ENCODE data around the gene MFAP4. TPM values are rescaled to one million over a fixed set of nuclear protein-coding genes. Genes with fewer than 3 reads are reported as not detected.
A peak's percentile ranks its signal among the peaks of the same experiment; 100 is the strongest.

The MFAP4 gene
- total and polyA plus RNA-seq, 10 donors, result 10.1 to 48.4 (median 19.9) TPM

DNA sequence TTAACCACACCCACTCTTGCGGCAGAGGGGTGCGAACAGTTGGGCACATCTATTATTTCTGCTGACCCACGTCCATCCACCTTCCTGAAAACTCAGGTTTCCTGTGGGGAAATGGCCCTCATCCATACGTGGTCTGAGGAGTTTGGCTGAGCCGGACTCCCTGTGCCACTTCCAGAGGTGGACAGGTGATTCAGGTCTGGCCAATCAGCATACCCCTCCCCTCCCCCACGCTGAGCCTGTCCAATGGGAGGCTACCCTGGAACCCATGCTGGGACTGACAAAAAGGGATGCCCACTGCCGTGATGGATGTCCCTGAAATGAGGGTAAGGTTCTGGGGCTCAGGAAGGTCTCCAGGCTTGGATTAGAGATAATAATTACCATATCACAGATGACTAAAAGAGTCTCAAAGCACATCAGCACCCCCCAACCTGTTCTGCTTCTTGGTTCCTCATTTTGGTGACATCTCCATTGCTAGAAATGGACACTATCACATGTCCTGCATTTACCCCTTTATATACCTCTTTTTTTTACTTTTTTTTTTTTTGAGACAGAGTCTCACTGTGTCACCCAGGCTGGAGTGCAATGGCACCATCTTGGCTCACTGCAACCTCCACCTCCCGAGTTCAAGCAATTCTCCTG lies 14.0 kb downstream of the MFAP4 start:
- 69 to 78% (median 77%) methylated on average over 7 to 8 of the region's 8 CpGs for WGBS, 5 donors
- H3K4me1 ChIP-seq, result peaks cover 20 to 72% (median 50%) of the 10 kb centered on the region in 6 donors
- TF ChIP-seq, protein P1, sequence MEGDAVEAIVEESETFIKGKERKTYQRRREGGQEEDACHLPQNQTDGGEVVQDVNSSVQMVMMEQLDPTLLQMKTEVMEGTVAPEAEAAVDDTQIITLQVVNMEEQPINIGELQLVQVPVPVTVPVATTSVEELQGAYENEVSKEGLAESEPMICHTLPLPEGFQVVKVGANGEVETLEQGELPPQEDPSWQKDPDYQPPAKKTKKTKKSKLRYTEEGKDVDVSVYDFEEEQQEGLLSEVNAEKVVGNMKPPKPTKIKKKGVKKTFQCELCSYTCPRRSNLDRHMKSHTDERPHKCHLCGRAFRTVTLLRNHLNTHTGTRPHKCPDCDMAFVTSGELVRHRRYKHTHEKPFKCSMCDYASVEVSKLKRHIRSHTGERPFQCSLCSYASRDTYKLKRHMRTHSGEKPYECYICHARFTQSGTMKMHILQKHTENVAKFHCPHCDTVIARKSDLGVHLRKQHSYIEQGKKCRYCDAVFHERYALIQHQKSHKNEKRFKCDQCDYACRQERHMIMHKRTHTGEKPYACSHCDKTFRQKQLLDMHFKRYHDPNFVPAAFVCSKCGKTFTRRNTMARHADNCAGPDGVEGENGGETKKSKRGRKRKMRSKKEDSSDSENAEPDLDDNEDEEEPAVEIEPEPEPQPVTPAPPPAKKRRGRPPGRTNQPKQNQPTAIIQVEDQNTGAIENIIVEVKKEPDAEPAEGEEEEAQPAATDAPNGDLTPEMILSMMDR (IDR thresholded peaks at IDR 0.05 in 8 of 11, conservative IDR thresholded peaks at IDR 0.05 in 3 of 11), result no peak
- TF ChIP-seq POLR2A (IDR thresholded peaks at IDR 0.05) (no peak), POLR2AphosphoS5 (IDR thresholded peaks at IDR 0.05) (no peak)

DNA sequence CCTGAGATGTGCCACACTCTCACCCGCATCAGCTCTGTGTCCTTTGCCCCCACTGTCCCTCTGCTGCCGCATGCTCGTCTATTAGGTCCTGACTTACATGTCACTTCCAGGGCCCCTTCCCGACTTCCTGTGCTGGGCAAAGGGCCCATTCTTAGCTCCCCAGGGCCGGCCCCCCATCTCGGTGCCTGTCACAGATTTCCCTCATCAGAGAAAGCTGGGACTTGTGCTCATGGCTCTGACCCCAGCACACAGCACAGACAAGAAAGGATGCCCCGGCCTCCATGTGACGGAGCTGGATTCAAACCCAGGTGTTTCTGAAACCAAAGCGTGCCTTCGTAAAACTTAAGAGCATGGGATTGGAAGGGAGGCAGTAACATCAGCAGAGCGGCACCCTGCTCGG lies 14.6 kb downstream of the MFAP4 start:
- Histone ChIP-seq H3K4me1 (peaks cover 20 to 72% (median 49%) of the 10 kb centered on the region in 6 donors), H3K9me3 (no peaks in the 10 kb centered on the region), H3K4me3 (no peak overlapping the region), H3K27ac (no peak overlapping the region), H3K27me3 (replicated peaks in 1 of 7) (no peaks in the 10 kb centered on the region), H3K36me3 (no peaks in the 10 kb centered on the region)
- TF ChIP-seq POLR2AphosphoS5 (IDR thresholded peaks at IDR 0.05) (no peak), POLR2A (IDR thresholded peaks at IDR 0.05) (no peak)
- TF ChIP-seq, protein P1 (IDR thresholded peaks at IDR 0.05 in 8 of 11, conservative IDR thresholded peaks at IDR 0.05 in 3 of 11), result no peak
- no peak for DNase-seq
- 69 to 83% (median 72%) methylated on average over 12 of the region's 12 CpGs for WGBS, 5 donors
- intact Hi-C loops (cut with DNase I; ENCODE audit: low total_unique reads), result no loop called here

More for the DNA sequence above, 14.0 kb downstream of the MFAP4 start:
- Histone ChIP-seq H3K27ac (no peak overlapping the region), H3K36me3 (no peaks in the 10 kb centered on the region), H3K4me3 (no peak overlapping the region), H3K9me3 (no peaks in the 10 kb centered on the region), H3K27me3 (replicated peaks in 1 of 7) (no peaks in the 10 kb centered on the region)
- DNase-seq, result no peak
- intact Hi-C loops (cut with DNase I; ENCODE audit: low total_unique reads), result no loop called here

DNA sequence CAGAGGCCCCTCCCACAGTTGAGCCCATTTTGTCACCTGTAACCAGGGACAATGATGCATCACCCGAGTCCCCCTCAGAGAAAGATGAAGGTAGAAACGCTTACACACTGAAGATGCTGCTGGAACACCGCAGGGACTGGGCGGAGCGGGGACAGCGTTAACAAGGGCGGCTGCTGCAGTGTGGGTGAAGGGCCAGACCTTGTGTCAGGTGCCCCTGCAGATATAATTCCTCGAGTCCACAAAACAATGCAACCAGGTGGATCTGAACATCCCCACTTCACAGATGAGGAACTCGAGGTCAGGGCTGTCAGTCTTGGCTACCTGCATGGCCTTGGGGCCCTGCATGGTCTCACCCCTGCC lies 15.0 kb downstream of the MFAP4 start:
- Histone ChIP-seq H3K9me3 (no peaks in the 10 kb centered on the region), H3K27me3 (replicated peaks in 1 of 7) (no peaks in the 10 kb centered on the region), H3K36me3 (no peaks in the 10 kb centered on the region), H3K4me1 (peaks cover 20 to 67% (median 45%) of the 10 kb centered on the region in 6 donors), H3K4me3 (no peak overlapping the region), H3K27ac (peak overlapping the region in 2 of 8 donors; percentile 77 to 84)
- no peak for TF ChIP-seq POLR2AphosphoS5 (IDR thresholded peaks at IDR 0.05)
- WGBS, 5 donors, result 67 to 90% (median 82%) methylated on average over 9 of the region's 9 CpGs
- no peak for DNase-seq
- intact Hi-C loops (cut with DNase I; ENCODE audit: low total_unique reads), result no loop called here

DNA sequence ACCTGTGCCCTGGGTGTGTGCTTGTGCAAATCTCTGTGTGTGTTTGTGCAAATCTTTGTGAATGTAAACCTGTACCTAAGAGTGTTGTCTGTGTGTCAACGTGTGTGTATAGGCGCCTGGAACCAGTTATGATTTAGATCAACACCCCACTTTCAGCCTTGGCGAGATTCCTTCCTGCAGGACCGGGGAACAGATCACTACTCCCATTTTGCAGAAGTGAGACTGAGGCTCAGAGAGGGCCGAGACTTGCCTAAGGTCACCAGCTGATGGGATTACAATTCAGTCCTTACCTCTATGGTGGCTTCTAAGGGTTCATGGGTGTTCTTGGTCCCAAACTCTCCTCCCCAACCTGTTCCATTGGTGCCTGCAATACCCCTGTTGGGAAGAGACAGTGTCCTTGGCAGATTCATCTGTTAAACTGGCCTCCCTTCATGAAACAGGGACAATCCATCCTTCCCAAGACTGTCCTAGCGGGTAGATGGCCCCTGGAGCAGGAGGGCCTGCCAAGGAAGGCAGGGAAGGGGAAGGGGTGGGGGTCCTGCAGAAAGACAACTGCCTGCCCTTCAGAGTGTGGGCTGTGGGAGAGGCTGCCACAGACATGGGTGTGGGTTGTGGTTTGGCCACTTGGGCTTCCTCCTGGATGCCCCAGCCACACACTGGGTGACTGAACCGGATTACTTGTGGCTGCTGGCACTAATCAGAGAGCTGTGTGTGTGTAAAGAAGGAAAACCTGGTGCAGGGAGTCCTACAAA lies 15.6 kb downstream of the MFAP4 start:
- Histone ChIP-seq H3K27ac (peak overlapping the region in 4 of 8 donors; percentile 63 to 84 (median 72)), H3K9me3 (no peaks in the 10 kb centered on the region), H3K4me1 (peaks cover 20 to 62% (median 39%) of the 10 kb centered on the region in 6 donors), H3K4me3 (no peak overlapping the region), H3K27me3 (replicated peaks in 1 of 7) (no peaks in the 10 kb centered on the region), H3K36me3 (no peaks in the 10 kb centered on the region)
- intact Hi-C loops (cut with DNase I; ENCODE audit: low total_unique reads), result no loop called here
- TF ChIP-seq POLR2AphosphoS5 (IDR thresholded peaks at IDR 0.05), result no peak
- TF ChIP-seq, protein P1 (IDR thresholded peaks at IDR 0.05 in 8 of 11, conservative IDR thresholded peaks at IDR 0.05 in 3 of 11), result no peak
- TF ChIP-seq POLR2A (IDR thresholded peaks at IDR 0.05), result no peak
- WGBS, 5 donors, result 57 to 70% (median 65%) methylated on average over 7 of the region's 7 CpGs
- no peak for DNase-seq

Measured in spleen (tissue), 11 donors.